ENCODE results near the gene UBE2E3.
"Not testable (repeated sequence)": the region's sequence is repeated elsewhere in the genome, so short reads cannot be mapped to it uniquely, and the experiment has no call there.

GRCh38 chr2:181091920-181092319 lies 111.5 kb downstream of the UBE2E3 start:
- not testable (repeated sequence) for TF ChIP-seq ZBTB33 (CRISPR knock-in tag; IDR thresholded peaks at IDR 0.05); CBX1 (IDR thresholded peaks at IDR 0.05; ENCODE audit: low read depth); CSRNP2 (CRISPR knock-in tag; conservative IDR thresholded peaks at IDR 0.05; ENCODE audit: low read depth); BCLAF1 (IDR thresholded peaks at IDR 0.05); IRX3 (CRISPR knock-in tag; IDR thresholded peaks at IDR 0.05; ENCODE audit: borderline replicate concordance, low read depth); ZNF460 (CRISPR knock-in tag; IDR thresholded peaks at IDR 0.05; ENCODE audit: borderline replicate concordance); KLF16 (CRISPR knock-in tag; IDR thresholded peaks at IDR 0.05); ZFP1 (CRISPR knock-in tag; IDR thresholded peaks at IDR 0.05); ZNF737 (CRISPR knock-in tag; IDR thresholded peaks at IDR 0.05; ENCODE audit: borderline replicate concordance); TCF12 (IDR thresholded peaks at IDR 0.05); TCF12 (CRISPR knock-in tag; IDR thresholded peaks at IDR 0.05); RAD51 (IDR thresholded peaks at IDR 0.05; ENCODE audit: borderline replicate concordance); ZNF781 (CRISPR knock-in tag; IDR thresholded peaks at IDR 0.05; ENCODE audit: borderline replicate concordance, not compliant biosample characterization); CBX2 (IDR thresholded peaks at IDR 0.05; ENCODE audit: low read depth, low read length); CBX2 (CRISPR knock-in tag; IDR thresholded peaks at IDR 0.05; ENCODE audit: low read depth)
